ENCODE results near the gene PLEK.
"Not testable (repeated sequence)": the region's sequence is repeated elsewhere in the genome, so short reads cannot be mapped to it uniquely, and the experiment has no call there.

The PLEK gene

GRCh38 chr2:68385907-68386287 lies 20.8 kb downstream of the PLEK start:
- no peak for FAIRE-seq

- no peak for FAIRE-seq
Measured at GRCh38 chr2:68386365-68386764, 21.3 kb downstream of the PLEK start.

- no peak for FAIRE-seq
Measured at GRCh38 chr2:68387408-68388350, 22.6 kb downstream of the PLEK start.

- FAIRE-seq, result no peak
Measured at GRCh38 chr2:68388358-68388757, 23.3 kb downstream of the PLEK start.

DNA sequence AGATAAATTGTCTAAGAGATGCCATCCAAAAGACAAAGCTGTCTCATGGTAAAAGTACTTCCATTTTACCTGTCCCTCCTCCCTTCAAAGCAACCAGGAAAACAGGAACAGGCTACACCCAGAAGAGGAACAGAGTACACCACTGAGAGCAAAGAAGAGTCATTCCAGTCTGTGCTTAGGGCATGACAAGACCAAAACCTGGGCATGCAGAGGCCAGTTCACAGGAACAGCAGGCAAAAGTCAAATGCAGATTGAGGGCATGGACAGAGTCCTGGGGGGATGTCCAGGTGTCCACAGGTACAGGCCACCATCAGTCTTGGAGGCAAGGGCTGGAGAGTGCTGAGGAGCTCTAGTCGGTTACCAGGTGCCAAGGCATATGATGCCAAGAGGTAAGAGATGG lies 23.7 kb downstream of the PLEK start:
- no peak for FAIRE-seq

DNA sequence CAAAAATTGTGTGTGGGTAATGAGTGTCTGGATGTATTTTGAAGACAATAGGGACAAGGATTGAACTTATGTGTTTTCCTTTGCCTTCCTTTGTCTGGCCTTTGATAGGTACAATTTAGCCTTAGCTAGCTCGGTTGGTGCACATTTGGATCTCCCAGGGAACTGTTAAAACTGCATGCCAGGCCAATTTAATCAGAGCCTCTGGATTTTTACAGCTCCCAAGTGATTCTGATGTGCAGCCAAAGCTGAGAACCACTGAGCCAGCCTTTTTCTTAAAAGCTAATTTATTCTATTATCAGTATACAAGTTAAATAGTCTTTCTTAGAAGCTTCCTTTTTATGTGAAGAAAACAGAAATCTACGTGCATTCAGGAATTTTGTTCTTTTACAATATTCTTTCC lies 25.0 kb downstream of the PLEK start:
- FAIRE-seq, result no peak

DNA sequence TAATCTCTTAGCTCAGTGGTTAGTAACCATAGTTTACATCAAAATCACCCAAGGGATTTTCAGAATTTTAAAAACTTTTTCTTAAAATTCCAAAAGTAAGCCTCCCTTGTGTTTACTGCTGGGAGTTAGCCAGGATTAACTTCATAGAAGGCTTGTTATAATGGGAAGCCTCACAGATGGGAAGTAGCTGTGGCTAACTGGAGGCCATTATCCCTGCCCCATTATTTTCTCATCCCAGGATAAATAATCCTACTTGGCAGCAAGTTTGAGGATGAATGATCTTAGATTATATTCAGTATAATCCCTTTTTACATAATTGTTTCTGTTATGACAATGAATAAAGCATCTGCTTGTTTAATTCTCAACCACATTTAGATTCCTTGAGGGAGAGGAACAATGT lies 25.5 kb downstream of the PLEK start:
- FAIRE-seq, result no peak

GRCh38 chr2:68391099-68391498 lies 26.0 kb downstream of the PLEK start:
- FAIRE-seq, result no peak

DNA sequence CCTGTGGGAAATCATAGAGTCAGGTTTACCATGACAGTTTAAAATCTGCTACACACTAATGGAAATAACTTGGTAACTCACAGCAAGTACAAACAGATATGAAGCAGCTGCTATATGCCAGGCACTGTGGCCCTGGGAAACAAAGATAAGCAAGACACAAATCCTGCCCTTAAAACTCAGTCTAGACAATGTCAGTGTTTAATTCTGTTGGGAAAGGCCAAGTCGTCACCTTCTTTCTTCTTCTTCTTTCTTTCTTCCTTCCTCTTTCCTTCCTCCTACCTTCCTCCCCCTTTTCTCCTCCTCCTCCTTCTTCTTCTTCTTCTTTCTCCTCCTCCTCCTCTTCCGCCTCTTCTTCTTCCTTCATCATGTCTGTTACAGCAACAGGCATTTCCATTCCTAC lies 26.8 kb downstream of the PLEK start:
- no peak for FAIRE-seq

GRCh38 chr2:68396093-68396492 lies 31.0 kb downstream of the PLEK start:
- no peak for FAIRE-seq

DNA sequence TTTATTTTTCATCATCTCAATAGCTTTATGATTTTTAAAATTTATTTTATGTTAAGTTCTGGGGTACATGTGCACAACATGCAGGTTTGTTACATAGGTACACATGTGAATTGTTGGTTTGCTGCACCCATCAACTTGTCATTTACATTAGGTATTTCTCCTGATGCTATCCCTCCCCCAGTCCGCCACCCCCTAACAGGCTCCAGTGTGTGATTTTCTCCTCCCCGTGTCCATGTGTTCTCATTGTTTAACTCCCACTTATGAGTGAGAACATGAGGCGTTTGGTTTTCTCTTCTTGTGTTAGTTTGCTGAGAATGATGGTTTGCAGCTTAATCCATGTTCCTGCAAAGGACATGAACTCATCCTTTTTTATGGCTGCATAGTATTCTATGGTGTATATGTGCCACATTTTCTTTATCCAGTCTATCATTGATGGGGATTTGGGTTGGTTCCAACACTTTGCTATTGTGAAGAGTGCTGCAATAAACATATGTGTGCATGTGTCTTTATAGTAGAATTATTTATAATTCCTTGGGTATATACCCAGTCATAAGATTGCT lies 32.7 kb downstream of the PLEK start:
- FAIRE-seq, result not testable (repeated sequence)

DNA sequence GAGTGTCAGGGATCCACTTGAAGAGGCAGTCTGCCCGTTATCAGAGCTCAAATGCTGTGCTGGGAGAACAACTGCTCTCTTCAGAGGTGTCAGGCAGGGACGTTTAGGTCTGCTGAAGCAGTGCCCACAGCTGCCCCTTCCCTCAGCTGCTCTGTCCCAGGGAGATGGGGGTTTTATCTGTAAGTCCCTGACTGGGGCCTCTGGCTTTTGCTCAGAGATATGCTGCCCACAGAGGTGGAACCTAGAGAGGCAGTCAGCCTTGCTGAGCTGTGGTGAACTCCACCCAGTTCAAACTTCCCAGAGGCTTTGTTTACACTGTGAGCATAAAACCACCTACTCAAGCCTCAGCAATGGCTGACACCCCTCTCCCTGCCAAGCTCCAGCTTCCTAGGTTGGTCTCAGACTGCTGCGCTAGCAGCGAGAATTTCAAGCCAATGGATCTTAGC lies 38.1 kb downstream of the PLEK start:
- FAIRE-seq, result no peak

DNA sequence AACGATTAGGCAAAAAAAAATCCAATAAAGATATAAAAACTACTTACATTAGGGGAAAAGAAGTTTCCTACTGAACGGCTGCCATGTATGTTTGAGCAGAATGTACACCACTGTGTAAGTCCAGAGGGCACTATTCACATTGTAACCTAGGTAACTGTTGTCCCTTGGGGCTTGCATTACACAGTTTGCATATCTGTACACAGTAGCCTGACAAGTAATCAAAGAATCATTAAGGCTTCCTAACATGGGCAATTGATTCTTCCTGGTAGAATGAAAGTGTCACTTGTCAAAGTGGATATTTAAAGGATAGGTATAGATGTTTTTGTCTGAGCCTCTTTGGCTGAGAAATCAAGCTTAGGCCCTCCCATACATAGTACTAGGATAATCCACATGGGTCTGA lies 39.1 kb downstream of the PLEK start:
- FAIRE-seq, result no peak

GRCh38 chr2:68404893-68405799 lies 40.1 kb downstream of the PLEK start:
- no peak for FAIRE-seq

DNA sequence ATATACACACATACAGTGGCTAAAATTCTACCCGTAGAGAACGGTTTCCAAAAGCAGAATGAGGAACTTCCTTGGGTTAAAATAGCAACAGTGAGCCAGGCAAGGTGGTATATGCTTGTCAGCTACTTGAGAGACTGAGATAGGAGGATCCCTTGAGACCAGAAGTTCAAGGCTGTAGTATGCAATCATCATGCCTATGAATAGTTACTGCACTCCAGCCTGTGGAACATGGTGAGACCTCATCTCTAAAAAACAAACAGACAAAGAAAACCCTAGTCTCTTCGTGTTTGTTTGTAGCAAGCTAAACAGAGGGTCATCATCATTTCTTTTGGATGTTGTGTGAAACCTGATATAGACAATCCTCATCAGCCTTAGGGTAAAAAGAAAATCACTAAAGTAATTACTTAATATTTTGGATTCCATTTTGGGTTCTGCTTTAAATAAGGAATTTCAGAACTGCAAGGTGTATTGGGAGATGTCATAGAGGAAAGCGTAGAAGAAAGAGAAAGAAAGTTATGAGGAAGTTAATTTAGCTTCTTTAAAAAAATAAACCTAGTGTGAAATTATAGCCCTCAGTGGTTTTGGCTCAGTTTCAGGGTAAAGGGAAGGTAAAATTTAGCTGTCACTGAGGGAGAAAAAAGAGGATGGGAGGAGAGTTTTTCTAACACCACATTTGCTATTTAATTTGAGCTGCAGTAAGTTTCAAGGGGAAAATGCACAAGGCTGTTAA lies 46.5 kb downstream of the PLEK start:
- FAIRE-seq, result no peak

- no peak for FAIRE-seq
Measured at GRCh38 chr2:68412127-68412819, 47.2 kb downstream of the PLEK start.

DNA sequence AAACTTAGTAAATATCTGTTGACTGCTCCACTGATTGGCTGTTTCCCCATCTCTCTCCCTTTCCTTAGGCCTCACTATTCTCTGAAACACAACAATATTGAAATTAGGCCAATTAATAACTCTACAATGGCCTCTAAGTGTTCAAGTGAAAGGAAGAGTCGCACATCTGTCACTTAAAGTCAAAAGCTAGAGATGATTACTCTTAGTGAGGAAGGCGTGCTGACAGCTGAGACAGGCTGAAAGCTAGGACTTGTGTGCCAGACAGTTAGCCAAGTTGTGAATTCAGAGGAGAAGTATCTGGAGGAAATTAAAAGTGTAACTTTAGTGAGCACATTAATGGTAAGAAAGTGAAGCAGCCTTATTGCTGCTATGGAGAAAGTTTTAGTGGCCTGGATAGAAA lies 48.4 kb downstream of the PLEK start:
- no peak for FAIRE-seq

GRCh38 chr2:68414452-68414851 lies 49.4 kb downstream of the PLEK start:
- FAIRE-seq, result no peak

DNA sequence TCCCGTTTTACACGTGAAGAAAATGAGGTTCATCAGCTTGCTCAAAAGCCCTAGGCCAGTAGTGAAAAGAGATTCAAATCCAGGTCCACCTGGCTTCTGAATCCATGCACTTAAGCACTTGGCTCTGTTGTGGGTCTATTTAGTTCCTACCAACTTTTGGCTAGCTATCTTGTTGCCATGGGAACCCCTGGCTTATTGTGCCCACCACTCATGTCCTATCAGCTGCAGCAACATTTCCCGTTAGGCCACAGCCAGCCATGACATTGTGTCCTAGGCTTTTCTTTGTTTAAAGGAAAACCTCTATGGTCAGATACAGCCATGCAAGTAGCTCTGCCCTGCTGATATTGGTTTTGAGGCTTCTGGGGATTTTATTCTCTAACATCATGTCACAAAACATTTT lies 49.8 kb downstream of the PLEK start:
- FAIRE-seq, result no peak

DNA sequence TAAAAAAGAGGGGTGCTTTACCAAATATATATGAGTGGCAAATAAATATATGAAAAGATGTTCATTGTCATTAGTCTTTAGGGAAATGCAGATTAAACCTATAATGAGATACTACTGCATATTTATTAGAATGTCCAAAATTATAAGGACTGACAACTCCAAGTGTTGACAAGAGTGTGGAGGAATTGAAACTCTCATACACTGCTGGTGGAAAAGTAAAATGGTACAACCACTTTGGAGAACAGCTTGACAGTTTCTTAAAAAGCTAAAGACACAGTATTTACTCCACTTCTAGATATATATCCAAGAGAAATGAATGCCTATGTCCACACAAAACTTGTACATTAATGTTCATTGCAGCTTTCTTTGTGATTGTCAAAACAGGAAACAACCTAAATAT lies 50.4 kb downstream of the PLEK start:
- no peak for FAIRE-seq

GRCh38 chr2:68416081-68416675 lies 51.1 kb downstream of the PLEK start:
- FAIRE-seq, result no peak

DNA sequence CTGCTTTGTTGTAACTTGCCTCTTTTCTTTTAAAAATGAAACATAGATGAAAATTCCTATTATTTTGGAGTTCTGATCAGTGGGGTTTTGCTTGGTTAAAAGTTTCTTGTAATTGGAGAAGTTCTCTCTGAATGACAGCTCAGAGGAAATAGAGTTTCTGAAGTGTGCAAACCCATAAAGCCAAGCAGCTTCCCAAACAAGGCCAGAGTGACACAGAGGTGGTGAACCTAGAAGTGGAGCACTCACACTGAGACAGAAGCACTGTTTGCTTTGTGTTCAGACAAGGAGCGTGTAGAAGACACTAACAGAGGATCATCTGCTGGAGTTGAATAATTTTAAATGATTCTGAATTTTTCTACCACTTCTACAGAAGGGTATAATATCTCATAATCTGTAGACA lies 52.8 kb downstream of the PLEK start:
- FAIRE-seq, result no peak
